GM21367 (cell line): Measurements from ENCODE around the gene EIF3A.
"Not testable (repeated sequence)": the region's sequence is repeated elsewhere in the genome, so short reads cannot be mapped to it uniquely, and the experiment has no call there.

Experiments used
- ATAC-seq: cut with Tn5 transposase; IDR thresholded peaks from one replicate; pipeline ENCODE4 v1.9.1; 2021; ENCODE audit not compliant: unreplicated experiment

EIF3A gene, protein sequence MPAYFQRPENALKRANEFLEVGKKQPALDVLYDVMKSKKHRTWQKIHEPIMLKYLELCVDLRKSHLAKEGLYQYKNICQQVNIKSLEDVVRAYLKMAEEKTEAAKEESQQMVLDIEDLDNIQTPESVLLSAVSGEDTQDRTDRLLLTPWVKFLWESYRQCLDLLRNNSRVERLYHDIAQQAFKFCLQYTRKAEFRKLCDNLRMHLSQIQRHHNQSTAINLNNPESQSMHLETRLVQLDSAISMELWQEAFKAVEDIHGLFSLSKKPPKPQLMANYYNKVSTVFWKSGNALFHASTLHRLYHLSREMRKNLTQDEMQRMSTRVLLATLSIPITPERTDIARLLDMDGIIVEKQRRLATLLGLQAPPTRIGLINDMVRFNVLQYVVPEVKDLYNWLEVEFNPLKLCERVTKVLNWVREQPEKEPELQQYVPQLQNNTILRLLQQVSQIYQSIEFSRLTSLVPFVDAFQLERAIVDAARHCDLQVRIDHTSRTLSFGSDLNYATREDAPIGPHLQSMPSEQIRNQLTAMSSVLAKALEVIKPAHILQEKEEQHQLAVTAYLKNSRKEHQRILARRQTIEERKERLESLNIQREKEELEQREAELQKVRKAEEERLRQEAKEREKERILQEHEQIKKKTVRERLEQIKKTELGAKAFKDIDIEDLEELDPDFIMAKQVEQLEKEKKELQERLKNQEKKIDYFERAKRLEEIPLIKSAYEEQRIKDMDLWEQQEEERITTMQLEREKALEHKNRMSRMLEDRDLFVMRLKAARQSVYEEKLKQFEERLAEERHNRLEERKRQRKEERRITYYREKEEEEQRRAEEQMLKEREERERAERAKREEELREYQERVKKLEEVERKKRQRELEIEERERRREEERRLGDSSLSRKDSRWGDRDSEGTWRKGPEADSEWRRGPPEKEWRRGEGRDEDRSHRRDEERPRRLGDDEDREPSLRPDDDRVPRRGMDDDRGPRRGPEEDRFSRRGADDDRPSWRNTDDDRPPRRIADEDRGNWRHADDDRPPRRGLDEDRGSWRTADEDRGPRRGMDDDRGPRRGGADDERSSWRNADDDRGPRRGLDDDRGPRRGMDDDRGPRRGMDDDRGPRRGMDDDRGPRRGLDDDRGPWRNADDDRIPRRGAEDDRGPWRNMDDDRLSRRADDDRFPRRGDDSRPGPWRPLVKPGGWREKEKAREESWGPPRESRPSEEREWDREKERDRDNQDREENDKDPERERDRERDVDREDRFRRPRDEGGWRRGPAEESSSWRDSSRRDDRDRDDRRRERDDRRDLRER (N-terminal part only)

DNA sequence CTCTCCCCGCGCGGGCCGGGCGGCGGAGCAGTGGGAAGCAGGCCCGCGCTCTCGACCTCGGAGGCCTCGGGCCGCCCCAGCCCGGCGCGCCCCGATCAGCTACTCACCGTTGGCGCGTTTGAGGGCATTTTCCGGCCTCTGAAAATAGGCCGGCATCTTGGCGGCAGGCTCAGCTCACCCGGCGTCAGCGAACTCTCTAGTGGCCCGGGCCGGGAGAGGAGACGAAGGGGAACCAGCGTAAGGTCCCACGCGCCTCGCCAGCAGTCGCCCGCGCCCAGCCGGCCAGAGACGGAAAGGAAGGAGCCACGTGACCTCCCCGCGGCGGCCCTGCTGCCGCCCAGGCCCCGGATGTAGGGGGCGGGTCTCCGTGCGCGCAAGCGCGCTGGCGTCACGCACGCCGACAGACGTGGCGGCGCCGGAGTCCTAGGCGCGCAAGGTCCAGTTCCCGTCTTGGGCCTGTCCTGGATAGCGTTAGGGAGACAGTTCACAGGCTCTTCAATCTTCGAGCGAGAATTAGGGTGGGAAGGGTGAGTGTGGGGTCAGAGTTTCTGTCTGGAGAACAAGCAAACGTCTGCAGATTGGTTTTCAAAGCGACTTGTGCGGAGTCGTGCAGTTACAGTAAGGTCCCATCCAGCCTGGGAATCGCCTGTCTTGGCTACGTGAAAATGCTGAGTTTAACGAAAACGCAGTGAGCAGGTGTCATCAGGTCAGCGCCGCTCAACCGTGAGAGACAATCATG, at the start of gene EIF3A:
TSS of gene EIF3A (minus strand) at position 297 of the 739 bp plus-strand sequence. CDS start at position 156, 141 bp downstream.
- ATAC-seq, result peak; percentile 73

DNA sequence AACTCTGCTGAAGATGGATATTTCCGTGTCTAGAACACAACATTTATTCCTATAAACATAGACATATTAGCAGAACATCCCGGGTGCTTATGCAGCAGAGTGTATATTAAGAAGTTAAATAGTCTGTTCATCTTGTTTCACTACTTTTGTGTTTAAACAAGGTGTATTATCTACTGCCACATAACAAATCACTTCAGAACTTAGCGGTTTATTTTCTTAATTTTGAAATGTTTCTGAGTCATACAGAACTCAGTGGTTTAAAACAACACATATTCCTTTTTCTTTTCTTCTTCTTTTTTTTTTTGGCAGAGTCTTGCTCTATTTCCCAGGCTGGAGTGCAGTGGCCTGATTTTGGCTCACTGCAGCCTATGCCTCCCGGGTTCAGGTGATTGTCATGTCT, 49.1 kb upstream of the EIF3A start:
- no peak for ATAC-seq

DNA sequence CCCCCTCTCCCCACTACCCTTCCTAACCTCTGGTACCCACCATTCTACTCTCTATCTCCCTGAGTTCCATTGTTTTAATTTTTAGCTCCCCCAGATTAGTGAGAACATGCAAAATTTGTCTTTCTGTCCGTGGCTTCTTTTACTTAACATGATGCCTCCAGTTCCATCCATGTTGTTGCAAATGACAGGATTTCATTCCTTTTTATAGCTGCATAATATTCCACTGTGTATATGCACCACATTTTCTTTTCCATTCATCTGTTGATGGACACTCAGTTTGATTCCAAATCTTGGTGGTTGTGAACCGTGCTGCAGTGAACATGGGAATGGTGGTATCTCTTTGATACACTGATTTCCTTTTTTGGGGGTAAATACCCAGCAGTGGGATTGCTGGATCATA, 45.3 kb upstream of the EIF3A start:
- no peak for ATAC-seq

DNA sequence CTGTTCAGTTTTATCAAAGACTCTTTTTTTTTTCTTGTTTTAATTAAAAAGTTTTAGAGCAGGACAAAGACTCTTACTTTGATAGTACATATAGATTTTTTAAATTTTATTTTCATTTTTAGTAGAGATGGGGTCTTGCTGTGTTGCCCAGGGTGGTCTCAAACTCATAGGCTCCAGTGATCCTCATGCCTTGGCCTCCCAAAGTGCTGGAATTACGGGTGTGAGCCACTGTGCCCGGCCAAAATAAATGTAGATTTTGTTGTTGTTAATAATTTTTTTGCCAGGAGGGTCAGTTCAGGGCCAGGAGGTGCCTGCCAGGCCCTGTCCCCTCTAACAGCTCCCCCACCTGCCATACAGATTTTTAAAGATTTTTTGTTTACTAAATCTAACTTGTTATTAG, 40.3 kb upstream of the EIF3A start:
- no peak for ATAC-seq

DNA sequence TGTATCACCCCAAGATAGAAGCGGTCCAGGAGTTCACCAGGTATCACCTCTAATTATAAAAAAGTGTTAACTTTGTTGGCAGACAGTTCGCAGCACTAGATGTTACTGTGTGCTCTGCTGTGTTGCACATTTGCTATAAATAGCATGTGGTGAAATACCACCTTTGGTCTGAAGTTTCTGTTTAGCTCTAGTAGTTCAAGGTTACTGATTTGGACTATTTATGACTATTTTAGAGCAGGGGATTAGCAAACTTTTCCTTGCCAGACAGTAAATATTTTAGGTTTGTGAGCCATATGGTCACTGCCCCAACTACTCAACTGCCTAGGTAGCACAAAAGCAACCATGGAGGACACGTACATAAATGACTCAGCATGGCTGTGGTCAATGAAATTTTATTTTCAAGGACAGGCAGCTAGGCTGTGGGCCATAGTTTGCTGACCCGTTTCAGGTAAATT, 39.8 kb upstream of the EIF3A start:
- peak; percentile 91 for ATAC-seq

DNA sequence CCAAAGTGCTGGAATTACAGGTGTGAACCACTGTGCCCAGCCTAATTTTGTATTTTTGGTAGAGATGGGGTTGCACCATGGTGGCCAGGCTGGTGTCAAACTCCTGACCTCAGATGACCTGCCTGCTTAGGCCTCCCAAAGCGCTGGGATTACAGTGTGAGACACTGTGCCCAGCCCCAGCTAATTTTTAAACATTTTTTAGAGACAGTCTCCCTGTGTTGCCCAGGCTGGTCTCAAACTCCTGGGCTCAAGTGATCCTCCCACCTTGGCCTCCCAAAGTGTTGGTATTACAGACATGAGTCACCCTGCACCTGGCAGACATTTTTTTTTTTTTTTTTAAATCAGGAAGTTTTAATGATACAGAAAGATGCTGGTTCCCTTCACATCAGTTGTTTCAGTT, 38.8 kb upstream of the EIF3A start:
- ATAC-seq, result no peak

DNA sequence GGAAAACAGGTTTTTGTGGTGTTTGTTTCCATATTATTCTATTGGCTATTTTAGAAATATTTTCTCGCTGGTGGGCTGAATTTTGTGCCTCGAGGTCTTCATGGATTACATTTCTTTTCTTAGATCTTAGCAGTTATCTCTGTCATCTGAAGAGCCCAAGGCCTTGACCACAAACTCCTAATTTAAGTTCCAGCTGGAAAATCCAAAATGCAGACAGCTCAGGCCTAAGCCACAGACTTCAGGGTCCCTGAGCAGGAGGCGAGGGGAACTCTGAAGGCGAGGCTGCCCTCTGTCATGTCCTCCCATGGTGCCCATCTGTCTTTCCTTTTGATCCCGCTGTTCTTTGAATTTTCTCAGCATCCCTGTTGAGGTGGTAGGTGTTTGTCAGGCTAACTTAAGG, 37.6 kb upstream of the EIF3A start:
- ATAC-seq, result no peak

DNA sequence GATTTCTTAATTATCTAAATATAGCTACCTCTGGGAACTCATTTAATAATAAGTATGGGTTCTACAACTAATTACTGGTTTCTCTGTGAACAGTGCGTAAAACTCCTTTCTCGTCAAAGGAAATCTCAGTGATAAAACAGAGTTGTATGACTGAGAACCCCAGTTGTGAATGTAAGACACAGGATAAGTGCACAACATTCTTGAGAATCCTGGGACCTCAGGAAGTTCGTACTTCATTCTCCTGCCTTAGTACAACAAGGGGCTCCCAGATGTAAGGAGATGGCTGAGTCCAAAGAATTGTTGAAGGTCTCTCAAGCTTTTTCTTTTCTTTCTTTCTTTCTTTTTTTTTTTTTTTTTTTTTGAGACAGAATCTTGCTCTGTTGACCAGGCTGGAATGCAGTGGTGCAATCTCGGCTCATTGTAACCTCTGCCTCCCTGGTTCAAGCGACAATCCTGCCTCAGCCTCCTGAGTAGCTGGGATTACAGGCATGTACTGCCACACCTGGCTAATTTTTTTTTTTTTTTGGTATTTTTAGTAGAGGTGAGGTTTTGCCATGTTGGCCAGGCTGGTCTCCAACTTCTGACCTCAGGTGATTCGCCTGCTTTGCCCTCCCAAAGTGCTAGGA, 35.8 kb upstream of the EIF3A start:
- no peak for ATAC-seq

DNA sequence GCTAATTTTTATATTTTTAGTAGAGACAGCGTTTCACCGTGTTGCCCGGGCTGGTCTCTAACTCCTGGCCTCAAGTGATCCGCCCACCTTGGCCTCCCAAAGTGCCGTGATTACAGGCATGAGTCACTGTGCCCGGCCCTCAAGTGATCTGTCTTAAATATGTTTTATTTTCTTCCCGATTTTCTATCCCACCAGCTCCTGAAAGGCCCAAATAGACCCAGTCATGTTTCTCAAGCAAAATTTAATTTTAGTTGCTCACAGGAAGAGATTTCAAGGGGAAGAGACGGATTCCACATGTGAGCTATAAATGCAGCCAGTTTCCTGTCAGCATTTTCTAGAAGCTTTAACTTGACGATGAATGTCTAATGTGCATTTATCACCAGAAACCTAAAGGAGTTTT, 35.3 kb upstream of the EIF3A start:
- no peak for ATAC-seq

DNA sequence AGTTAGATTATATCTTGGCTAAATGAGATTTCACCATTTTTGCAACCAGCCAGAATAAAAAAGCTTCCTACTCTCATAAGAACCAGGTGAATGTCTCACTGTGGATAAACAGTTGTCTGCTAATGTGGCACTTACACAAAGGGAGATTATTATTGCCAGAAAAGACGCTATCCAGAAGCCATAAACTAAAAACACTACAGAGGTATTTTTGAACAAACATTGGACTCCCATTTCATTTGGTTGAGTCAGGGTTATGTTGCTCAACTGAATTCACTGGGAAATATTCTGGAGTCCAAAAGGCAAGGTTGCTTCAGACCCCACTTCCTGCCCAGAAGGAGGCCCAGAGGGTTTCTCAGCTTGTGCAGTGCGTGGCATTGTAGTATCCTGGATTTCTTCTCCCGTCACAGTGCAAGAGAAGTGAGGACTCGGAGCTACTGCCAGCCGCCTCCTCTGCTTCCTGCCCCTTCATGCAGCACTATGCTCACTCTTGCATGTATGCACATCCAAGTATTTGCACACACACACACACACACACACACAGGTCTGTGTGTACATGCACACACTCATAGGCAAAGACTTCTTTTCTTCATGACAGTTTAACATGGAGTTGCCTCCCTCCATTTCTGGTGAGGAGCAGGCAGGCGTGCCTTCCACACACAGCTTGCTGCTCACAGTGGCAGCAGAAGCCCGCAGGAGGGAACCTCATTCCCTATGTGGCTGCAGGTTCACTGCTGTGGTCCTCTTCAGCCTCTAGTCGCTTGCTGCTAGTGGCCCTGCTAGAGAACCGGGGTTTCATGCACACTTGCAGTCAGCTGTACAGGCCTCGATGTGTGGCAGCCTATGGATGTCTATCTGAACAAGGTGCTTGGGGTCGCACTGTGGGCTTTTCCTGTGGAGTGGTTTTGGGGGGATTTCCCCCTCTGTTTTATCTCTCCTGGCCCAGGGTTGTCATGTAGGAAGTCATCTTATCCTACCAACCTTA, 33.4 kb upstream of the EIF3A start:
- no peak for ATAC-seq

DNA sequence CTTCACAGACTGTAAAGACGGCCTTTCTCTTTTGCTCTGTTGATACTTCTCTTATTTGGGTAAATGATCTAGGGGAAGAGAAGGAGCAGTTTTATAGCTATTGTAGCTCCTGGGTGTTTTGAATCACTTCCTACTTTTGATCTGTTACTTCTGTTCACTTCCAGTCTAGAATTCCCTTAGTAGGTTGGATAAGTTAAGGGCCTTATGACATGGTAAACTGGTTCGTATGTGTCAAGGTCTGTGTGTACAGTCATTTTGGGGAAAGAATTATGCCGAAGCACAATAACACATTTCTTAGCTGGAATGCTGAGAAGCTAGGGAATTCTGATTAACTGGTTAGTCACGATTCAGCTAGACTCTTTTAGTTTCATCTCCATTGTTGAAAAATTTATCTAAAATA, 31.4 kb upstream of the EIF3A start:
- ATAC-seq, result no peak

DNA sequence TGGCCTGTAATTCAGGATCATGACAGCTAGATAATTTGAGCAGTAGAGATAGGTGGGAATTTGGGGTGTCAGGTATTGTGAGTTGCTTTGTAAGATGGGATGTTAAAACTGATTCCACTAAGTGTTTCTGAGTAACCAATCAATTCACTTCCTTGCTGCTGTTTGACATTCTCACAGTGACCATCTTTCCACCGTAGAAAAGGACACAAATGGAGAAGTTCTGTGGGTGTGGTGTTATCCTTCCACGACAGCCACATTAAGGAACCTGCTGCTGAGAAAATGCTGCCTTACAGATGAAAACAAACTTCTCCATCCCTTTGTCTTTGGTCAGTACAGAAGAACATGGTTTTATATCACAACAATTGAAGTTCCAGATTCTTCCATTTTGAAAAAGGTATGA, 27.2 kb upstream of the EIF3A start:
- not testable (repeated sequence) for ATAC-seq

DNA sequence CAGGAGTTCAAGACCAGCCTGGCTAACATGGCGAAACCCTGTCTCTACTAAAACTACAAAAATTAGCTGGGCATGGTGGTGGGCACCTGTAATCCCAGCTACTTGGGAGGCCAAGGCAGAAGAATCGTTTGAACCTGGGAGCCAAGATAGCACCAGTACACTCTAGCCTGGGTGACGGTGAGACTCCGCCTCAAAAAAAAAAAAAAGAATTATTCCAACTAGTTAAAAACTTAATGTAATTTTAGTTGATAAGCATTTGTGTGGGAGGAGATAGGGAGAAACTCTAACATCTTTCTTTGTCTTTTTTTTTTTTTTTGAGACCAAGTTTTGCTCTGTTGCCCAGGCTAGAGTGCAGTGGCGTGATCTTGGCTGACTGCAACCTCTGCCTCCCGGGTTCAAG, 26.5 kb upstream of the EIF3A start:
- not testable (repeated sequence) for ATAC-seq

DNA sequence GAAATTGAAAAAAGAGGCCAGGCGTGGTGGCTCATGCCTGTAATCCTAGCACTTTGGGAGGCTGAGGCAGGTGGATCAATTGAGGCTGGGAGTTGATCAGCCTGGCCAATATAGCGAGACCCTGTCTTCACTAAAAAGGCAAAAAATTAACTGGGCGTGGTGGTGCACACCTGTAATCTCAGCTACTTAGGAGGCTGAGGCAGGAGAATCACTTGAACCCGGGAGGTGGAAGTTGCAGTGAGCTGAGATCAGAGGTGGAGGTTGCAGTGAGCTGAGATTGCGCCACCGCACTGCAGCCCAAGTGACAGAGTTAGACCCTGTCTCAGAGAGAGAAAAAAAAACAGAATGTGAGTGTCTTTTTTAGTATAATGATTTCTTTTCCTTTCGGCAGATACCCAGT, 25.3 kb upstream of the EIF3A start:
- not testable (repeated sequence) for ATAC-seq

DNA sequence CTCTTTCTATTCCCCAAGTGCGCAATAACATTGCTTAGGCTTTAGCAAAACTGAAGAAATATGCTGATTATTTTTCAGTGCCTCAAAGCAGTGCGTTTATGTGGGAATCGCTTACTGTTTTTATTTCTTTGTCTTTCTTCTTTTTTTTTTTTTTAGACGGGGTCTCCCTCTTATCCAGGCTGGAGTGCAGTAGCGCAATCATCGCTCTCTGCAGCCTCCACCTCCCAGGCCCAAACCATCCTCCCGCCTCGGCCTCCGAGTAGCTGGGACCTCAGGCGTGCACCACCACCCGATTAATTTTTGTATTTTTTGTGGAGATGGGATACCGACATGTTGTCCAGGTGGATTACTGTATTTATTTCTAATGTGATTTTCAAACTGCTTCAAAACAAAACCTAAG, 24.5 kb upstream of the EIF3A start:
- no peak for ATAC-seq

DNA sequence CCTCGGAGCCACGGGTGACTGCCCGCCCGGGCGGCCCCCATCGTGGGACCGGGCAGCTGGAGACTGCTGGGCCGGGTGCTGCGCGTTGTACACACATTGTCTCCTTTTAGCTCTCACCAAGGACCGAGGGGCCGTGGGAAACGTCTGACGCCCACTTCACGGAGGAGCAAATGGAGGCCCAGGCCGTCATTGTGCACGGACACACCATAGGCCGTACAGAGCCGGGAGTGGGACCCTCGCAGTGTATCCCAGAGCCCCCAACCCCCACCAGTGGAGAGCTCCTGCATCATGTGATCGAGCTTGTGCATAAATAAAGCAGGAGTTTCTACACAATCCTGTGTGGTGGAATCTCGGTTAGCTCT, 24.0 kb upstream of the EIF3A start:
- ATAC-seq, result no peak

DNA sequence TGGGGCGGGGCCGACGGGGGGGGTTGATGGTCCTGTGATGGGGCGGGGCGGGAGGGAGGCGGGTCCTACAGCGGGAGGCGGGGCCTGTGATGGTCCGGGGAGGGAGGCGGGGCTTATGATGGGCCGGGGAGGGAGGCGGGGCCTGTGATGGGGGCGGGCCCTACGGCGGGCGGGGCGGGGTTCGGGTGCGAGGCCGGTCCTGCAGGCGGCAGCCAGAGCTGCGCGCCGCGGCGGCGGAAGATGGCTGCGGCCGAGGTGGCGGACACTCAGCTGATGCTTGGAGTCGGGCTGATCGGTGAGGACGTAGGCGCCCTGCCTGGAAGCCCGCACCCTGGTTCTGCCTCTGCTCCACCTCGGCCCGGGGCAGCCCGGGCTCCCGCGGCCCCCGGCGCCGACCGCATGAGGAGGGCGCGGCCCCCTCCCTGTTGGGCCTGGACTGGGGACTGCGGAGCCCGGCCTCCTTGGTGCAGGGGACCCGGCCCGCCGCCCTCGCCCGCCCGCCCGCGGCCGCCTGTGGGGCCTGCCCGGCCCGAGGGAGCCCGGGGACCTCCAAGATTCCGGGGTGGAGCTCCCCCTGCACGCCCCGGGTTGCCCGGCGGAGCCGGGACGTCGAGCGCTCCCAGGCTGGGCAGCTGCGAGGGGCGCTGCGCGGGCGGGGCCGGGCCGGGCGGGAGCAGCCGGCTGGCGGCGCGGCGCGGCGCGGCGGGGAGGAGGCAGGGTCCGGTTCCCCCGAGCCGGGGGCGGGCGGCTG, 23.5 kb upstream of the EIF3A start, which contains the start of gene DENND10:
TSS of gene DENND10 (plus strand) at position 211 of the 751 bp plus-strand sequence. CDS start at position 241, 30 bp downstream.
- ATAC-seq, result peak; percentile 69
